ENCODE measurements around the gene GGPS1.
"Not testable (repeated sequence)": the region's sequence is repeated elsewhere in the genome, so short reads cannot be mapped to it uniquely, and the experiment has no call there.

- not testable (repeated sequence) for TF ChIP-seq POLR2A, EP300 (IDR thresholded peaks at IDR 0.05)
- TF ChIP-seq, protein P1, sequence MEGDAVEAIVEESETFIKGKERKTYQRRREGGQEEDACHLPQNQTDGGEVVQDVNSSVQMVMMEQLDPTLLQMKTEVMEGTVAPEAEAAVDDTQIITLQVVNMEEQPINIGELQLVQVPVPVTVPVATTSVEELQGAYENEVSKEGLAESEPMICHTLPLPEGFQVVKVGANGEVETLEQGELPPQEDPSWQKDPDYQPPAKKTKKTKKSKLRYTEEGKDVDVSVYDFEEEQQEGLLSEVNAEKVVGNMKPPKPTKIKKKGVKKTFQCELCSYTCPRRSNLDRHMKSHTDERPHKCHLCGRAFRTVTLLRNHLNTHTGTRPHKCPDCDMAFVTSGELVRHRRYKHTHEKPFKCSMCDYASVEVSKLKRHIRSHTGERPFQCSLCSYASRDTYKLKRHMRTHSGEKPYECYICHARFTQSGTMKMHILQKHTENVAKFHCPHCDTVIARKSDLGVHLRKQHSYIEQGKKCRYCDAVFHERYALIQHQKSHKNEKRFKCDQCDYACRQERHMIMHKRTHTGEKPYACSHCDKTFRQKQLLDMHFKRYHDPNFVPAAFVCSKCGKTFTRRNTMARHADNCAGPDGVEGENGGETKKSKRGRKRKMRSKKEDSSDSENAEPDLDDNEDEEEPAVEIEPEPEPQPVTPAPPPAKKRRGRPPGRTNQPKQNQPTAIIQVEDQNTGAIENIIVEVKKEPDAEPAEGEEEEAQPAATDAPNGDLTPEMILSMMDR (IDR thresholded peaks at IDR 0.05) = not testable (repeated sequence)
Observed at GRCh38 chr1:235364189-235364588, 35.8 kb downstream of the GGPS1 start.
